H1 (cell line): ENCODE data around the gene TNFAIP8. TPM values are rescaled to one million over a fixed set of nuclear protein-coding genes. Genes with fewer than 3 reads are reported as not detected.

Experiments
- CTCF ChIA-PET: fragments of 300-600 bp; sonication (Branson Sonifier 250); formaldehyde crosslinking; loops from one replicate; lab custom pipeline; 2021; ENCODE audit not compliant: partially characterized antibody; lab: Charles Lee
- POLR2A ChIA-PET: fragments of 300-600 bp; sonication (Branson Sonifier 250); formaldehyde crosslinking; loops from one replicate; lab custom pipeline; 2021; ENCODE audit warnings: inconsistent platforms; ENCODE audit not compliant: partially characterized antibody; lab: Charles Lee
- DNase-seq, 2 experiments: peaks; one replicate each; pipeline versions ENCODE4 v3.0.0 to v3.0.0-alpha.2; 2010 to 2022; ENCODE audit warnings: low spot score in 2 of 2, low read depth in 1 of 2, mixed read lengths in 1 of 2
- FAIRE-seq: peaks from 2 replicates; lab custom pipeline; 2011; peaks lifted over from hg19 to GRCh38; lab: Jason Lieb, UNC
- H2AFZ ChIP-seq: 2 replicates; pipeline ENCODE4 v1.8.1; 2012; ENCODE audit warnings: low read length, inconsistent platforms
- H2AK5ac ChIP-seq: 2 replicates; pipeline ENCODE4 v1.6.1; 2013; ENCODE audit warnings: low read depth, low read length
- H2BK120ac ChIP-seq: replicated peaks from 2 replicates; pipeline ENCODE3; 2013; ENCODE audit warnings: low read depth, low read length, inconsistent platforms
- H2BK12ac ChIP-seq: 2 replicates; pipeline ENCODE4 v1.6.1; 2013; ENCODE audit warnings: low read depth, low read length
- H2BK15ac ChIP-seq: 2 replicates; pipeline ENCODE4 v1.6.1; 2013; ENCODE audit warnings: low read length
- H2BK20ac ChIP-seq: 2 replicates; pipeline ENCODE4 v1.6.1; 2013; ENCODE audit warnings: low read length
- H2BK5ac ChIP-seq: 2 replicates; pipeline ENCODE4 v1.6.1; 2013; ENCODE audit warnings: low read depth, low read length
- H3K14ac ChIP-seq: 2 replicates; pipeline ENCODE4 v1.6.1; 2013; ENCODE audit warnings: inconsistent platforms; ENCODE audit not compliant: insufficient read length
- H3K18ac ChIP-seq: 2 replicates; pipeline ENCODE4 v1.6.1; 2013; ENCODE audit warnings: low read length; ENCODE audit errors: extremely low read depth
- H3K23ac ChIP-seq: 2 replicates; pipeline ENCODE4 v1.6.1; 2013; ENCODE audit warnings: inconsistent platforms; ENCODE audit not compliant: insufficient read length
- H3K23me2 ChIP-seq: 2 replicates; pipeline ENCODE4 v1.6.1; 2013; ENCODE audit warnings: low read depth, low read length
- H3K27ac ChIP-seq: 2 replicates; pipeline ENCODE4 v1.6.1; 2011; ENCODE audit warnings: low read depth, low read length, inconsistent platforms
- H3K27me3 ChIP-seq, 4 experiments: replicated peaks in 1 of 4; 1 replicate in 1 of 4; 2 replicates in 3 of 4; pipeline versions ENCODE4 v1.6.1 to v1.8.1; 2011 to 2013; ENCODE audit warnings: low read length in 3 of 4, mild to moderate bottlenecking in 3 of 4, inconsistent platforms in 2 of 4, mixed read lengths in 2 of 4, moderate library complexity in 1 of 4; ENCODE audit not compliant: control insufficient read depth in 3 of 4, insufficient read depth in 3 of 4; ENCODE audit errors: extremely low read depth in 1 of 4
- H3K36me3 ChIP-seq, 4 experiments: 2 replicates each; pipeline versions ENCODE4 v1.6.1 to v1.8.1; 2011 to 2013; ENCODE audit warnings: mild to moderate bottlenecking in 4 of 4, low read length in 3 of 4, moderate library complexity in 2 of 4, control low read depth in 1 of 4, inconsistent platforms in 1 of 4; ENCODE audit not compliant: insufficient read depth in 4 of 4, control insufficient read depth in 2 of 4
- H3K4ac ChIP-seq: replicated peaks from 2 replicates; pipeline ENCODE3; 2013; ENCODE audit warnings: low read length, low read depth, mixed read lengths, inconsistent platforms; ENCODE audit not compliant: insufficient read length
- H3K4me1 ChIP-seq, 4 experiments: replicated peaks in 1 of 4; 1 replicate in 1 of 4; 2 replicates in 3 of 4; pipeline versions ENCODE4 v1.6.1 to v1.8.1; 2011 to 2013; ENCODE audit warnings: low read length in 3 of 4, inconsistent platforms in 2 of 4, mixed read lengths in 1 of 4; ENCODE audit not compliant: insufficient read depth in 4 of 4, control insufficient read depth in 3 of 4
- H3K4me2 ChIP-seq, 2 experiments: 2 replicates each; pipeline versions ENCODE4 v1.6.1 to v1.8.1; 2011 to 2013; ENCODE audit warnings: low read depth in 2 of 2, low read length in 2 of 2, control low read depth in 1 of 2, inconsistent platforms in 1 of 2, mild to moderate bottlenecking in 1 of 2; ENCODE audit not compliant: insufficient read depth in 1 of 2
- H3K4me3 ChIP-seq, 4 experiments: fragments of 200-600, 300-600 bp in 1 of 4; sonication (generic), shearing (Covaris generic), sonication (Bioruptor Twin) in 1 of 4; 2 replicates each; pipeline versions ENCODE4 v1.5.1 to v1.8.1; 2011 to 2016; ENCODE audit warnings: low read length in 4 of 4, low read depth in 3 of 4, control low read depth in 2 of 4, inconsistent platforms in 2 of 4, mild to moderate bottlenecking in 2 of 4, mixed read lengths in 1 of 4, moderate library complexity in 1 of 4; ENCODE audit not compliant: insufficient read depth in 2 of 4; ENCODE audit errors: extremely low read depth in 1 of 4
- H3K56ac ChIP-seq: replicated peaks from 2 replicates; pipeline ENCODE3; 2013; ENCODE audit warnings: low read depth, mild to moderate bottlenecking, mixed read lengths, low read length, inconsistent platforms; ENCODE audit not compliant: insufficient read length
- H3K79me1 ChIP-seq: 2 replicates; pipeline ENCODE4 v1.6.1; 2013; ENCODE audit warnings: low read depth, low read length, control low read depth
- H3K79me2 ChIP-seq, 2 experiments: 2 replicates each; pipeline versions ENCODE4 v1.6.1 to v1.8.1; 2012 to 2013; ENCODE audit warnings: low read length in 2 of 2, mild to moderate bottlenecking in 2 of 2, inconsistent platforms in 1 of 2; ENCODE audit not compliant: insufficient read depth in 2 of 2, control insufficient read depth in 1 of 2
- H3K9ac ChIP-seq, 4 experiments: replicated peaks in 1 of 4; 1 replicate in 1 of 4; 2 replicates in 3 of 4; pipeline versions ENCODE4 v1.6.1 to v1.8.1; 2011 to 2013; ENCODE audit warnings: low read depth in 3 of 4, low read length in 3 of 4, control low read depth in 2 of 4, mild to moderate bottlenecking in 2 of 4, moderate library complexity in 2 of 4, inconsistent platforms in 1 of 4; ENCODE audit errors: extremely low read depth in 1 of 4
- H3K9me3 ChIP-seq, 2 experiments: 2 replicates each; pipeline versions ENCODE4 v1.6.1 to v1.8.1; 2012 to 2013; ENCODE audit warnings: mild to moderate bottlenecking in 2 of 2, moderate library complexity in 2 of 2, control low read depth in 1 of 2, inconsistent platforms in 1 of 2, low read depth in 1 of 2, low read length in 1 of 2, mixed read lengths in 1 of 2; ENCODE audit not compliant: insufficient read depth in 2 of 2
- H4K20me1 ChIP-seq, 2 experiments: replicated peaks in 1 of 2; 2 replicates each; pipeline versions ENCODE3 to v1.8.1; 2011 to 2013; ENCODE audit warnings: inconsistent platforms in 2 of 2, low read length in 2 of 2, mild to moderate bottlenecking in 1 of 2; ENCODE audit not compliant: insufficient read depth in 2 of 2, control insufficient read depth in 1 of 2
- H4K5ac ChIP-seq: 2 replicates; pipeline ENCODE4 v1.6.1; 2013; ENCODE audit warnings: low read length, low read depth, mixed read lengths, inconsistent platforms; ENCODE audit not compliant: insufficient read length
- H4K8ac ChIP-seq: 2 replicates; pipeline ENCODE4 v1.8.0; 2013; ENCODE audit warnings: mild to moderate bottlenecking, moderate library complexity, low read length, inconsistent platforms; ENCODE audit not compliant: insufficient read depth; ENCODE audit errors: extremely low read depth
- H4K91ac ChIP-seq: replicated peaks from 2 replicates; pipeline ENCODE3; 2013; ENCODE audit warnings: low read length, mixed read lengths, inconsistent platforms; ENCODE audit not compliant: insufficient read length
- CBX8 ChIP-seq: fragments of 300-800, 300-1000 bp; sonication (generic); IDR thresholded peaks from 2 replicates; pipeline ENCODE4 v1.7.1; 2016; ENCODE audit warnings: low read depth, low read length, borderline replicate concordance
- EP300 ChIP-seq, 2 experiments: IDR thresholded peaks; 1 replicate in 1 of 2; 2 replicates in 1 of 2; pipeline ENCODE4 v1.6.1; 2011 to 2012; ENCODE audit warnings: low read depth in 2 of 2, low read length in 2 of 2, mild to moderate bottlenecking in 2 of 2, borderline replicate concordance in 1 of 2, inconsistent platforms in 1 of 2, moderate library complexity in 1 of 2
- GTF2F1 ChIP-seq: IDR thresholded peaks from 2 replicates; pipeline ENCODE4 v1.6.1; 2012; ENCODE audit warnings: low read depth, low read length, improper control_type of control experiment, borderline replicate concordance
- POU5F1 ChIP-seq: IDR thresholded peaks from 2 replicates; pipeline ENCODE4 v1.6.1; 2011; ENCODE audit warnings: low read depth, mild to moderate bottlenecking, low read length, moderate library complexity
- RBBP5 ChIP-seq: IDR thresholded peaks from 2 replicates; pipeline ENCODE4 v1.7.1; 2012; ENCODE audit warnings: low read depth, mild to moderate bottlenecking, inconsistent platforms, low read length, moderate library complexity, borderline replicate concordance
- RXRA ChIP-seq: IDR thresholded peaks from 2 replicates; pipeline ENCODE4 v1.6.1; 2011; ENCODE audit warnings: low read depth, mild to moderate bottlenecking, low read length, moderate library complexity; ENCODE audit not compliant: insufficient read depth
- TCF12 ChIP-seq: IDR thresholded peaks from 2 replicates; pipeline ENCODE4 v1.6.1; 2011; ENCODE audit warnings: low read depth, mild to moderate bottlenecking, low read length
- TEAD4 ChIP-seq: IDR thresholded peaks from 2 replicates; pipeline ENCODE4 v1.6.1; 2012; ENCODE audit warnings: low read depth, low read length, inconsistent platforms, mixed read lengths
- WGBS, 2 experiments: shearing (Covaris generic) in 1 of 2; methylation state at CpG; one replicate each; pipeline versions ENCODE4 v1.1.6 to v1.1.7; 2013 to 2015; ENCODE audit warnings: low lambda C conversion rate in 2 of 2, mixed read lengths in 2 of 2, inconsistent platforms in 1 of 2, low coverage in 1 of 2, missing lambda C conversion rate in 1 of 2; ENCODE audit not compliant: insufficient replicate concordance in 2 of 2, insufficient coverage in 1 of 2, insufficient read length in 1 of 2; ENCODE audit errors: extremely low coverage in 1 of 2, missing lambda C conversion rate in 1 of 2; 5-methylcytosine and 5-hydroxymethylcytosine counted together
- polyA plus RNA-seq, 7 experiments: library from polyadenylated mRNA; depleted of rRNA in 3 of 7; stranded (reverse) in 5 of 7; unstranded in 2 of 7; fragments of >200 nt in 5 of 7; fragments of 200-250 nt in 2 of 7; gene quantifications; 1 replicate in 5 of 7; 2 replicates in 1 of 7; 4 replicates in 1 of 7; pipeline versions ENCODE4 v1.2.1 to v1.2.3, GENCODE V29; 2011 to 2013; ENCODE audit warnings: missing spikeins in 2 of 7, mixed read lengths in 2 of 7
- total RNA-seq: library from RNA; stranded (reverse); fragmentation: NEBNext Ultra II Directional; extraction: Animal tissue kit (Norgen Biotek cat#: 25700); gene quantifications from 2 replicates; pipeline ENCODE4 v1.2.1, GENCODE V29; 2021
- TF ChIP-seq, protein P1 (sequence below): IDR thresholded peaks from 2 replicates; pipeline ENCODE4 v1.6.1; 2011; ENCODE audit warnings: low read length, improper control_type of control experiment
- TF ChIP-seq, protein P2 (sequence below), 3 experiments: IDR thresholded peaks; 1 replicate in 2 of 3; 2 replicates in 1 of 3; pipeline versions ENCODE4 v1.5.1 to v1.6.1; 2011; ENCODE audit warnings: low read length in 3 of 3, mild to moderate bottlenecking in 3 of 3, inconsistent platforms in 2 of 3, low read depth in 1 of 3, moderate library complexity in 1 of 3; ENCODE audit not compliant: insufficient read depth in 1 of 3; ENCODE audit errors: control extremely low read depth in 1 of 3

TNFAIP8 gene
- total and polyA plus RNA-seq, 2 of the 8 experiments (the other 6 are each of a cell fraction or from before 2014, with no cell fraction given): 12.4 to 19.3 TPM

DNA sequence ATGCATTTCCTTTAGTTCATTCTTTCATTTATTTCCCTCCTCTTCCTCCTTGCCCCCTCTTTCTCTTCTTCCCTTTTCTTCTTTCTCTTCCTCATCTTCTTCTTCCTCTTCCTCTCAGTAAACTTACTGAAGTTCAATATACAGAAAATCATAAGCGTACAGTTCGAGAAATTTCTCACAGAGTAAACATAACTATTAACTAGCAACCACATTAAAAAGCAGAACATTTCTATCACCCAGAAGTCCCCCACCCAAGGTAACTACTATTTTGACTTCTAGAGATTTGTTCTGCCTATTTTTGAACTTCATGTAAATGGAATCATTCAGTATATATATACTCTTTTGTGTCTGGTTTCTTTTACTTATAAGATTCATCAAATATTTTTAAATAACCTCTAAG is 48.2 kb downstream of the TNFAIP8 start:
- 100% methylated on average over 2 of the region's 2 CpGs; no CpG with 5 or more reads in 1 of the 2 experiments for WGBS, 2 experiments
- H3K14ac ChIP-seq: no peak overlapping the region
- H3K4me2 ChIP-seq: no peak overlapping the region
- no peak overlapping the region for H2BK12ac ChIP-seq
- H3K56ac ChIP-seq: no peak overlapping the region
- no peak overlapping the region for H2BK120ac ChIP-seq
- H3K79me2 ChIP-seq: no peaks in the 10 kb centered on the region
- no peak overlapping the region for H3K4ac ChIP-seq
- no peak for FAIRE-seq
- peaks cover 0 to 7% (median 2%) of the 10 kb centered on the region in 4 experiments; a peak in 3 of 7 replicates for H3K4me1 ChIP-seq
- H3K27me3 ChIP-seq: no peaks in the 10 kb centered on the region
- H2AK5ac ChIP-seq: no peak overlapping the region
- no peak overlapping the region for H2BK5ac ChIP-seq
- no peaks in the 10 kb centered on the region for H3K79me1 ChIP-seq
- H3K18ac ChIP-seq: no peak overlapping the region
- no peaks in the 10 kb centered on the region for H4K20me1 ChIP-seq
- no peaks in the 10 kb centered on the region for H3K23me2 ChIP-seq
- CTCF ChIA-PET: interaction anchor here (5.6 kb wide), 1 partner anchor 8 kb away, joined by 32 read pairs; no protein-coding TSS in a partner anchor
- no peaks in the 10 kb centered on the region; a peak in 1 of 8 replicates for H3K36me3 ChIP-seq
- H2BK20ac ChIP-seq: no peak overlapping the region
- DNase-seq: no peak
- no peak overlapping the region for H2AFZ ChIP-seq
- no peak overlapping the region for H4K91ac ChIP-seq
- H3K4me3 ChIP-seq: no peak overlapping the region
- POLR2A ChIA-PET: no interaction called here
- H3K23ac ChIP-seq: no peak overlapping the region
- no peak overlapping the region for H3K27ac ChIP-seq
- no peak overlapping the region for H3K9ac ChIP-seq
- H4K8ac ChIP-seq: no peak overlapping the region
- no peaks in the 10 kb centered on the region for H3K9me3 ChIP-seq
- H4K5ac ChIP-seq: no peak overlapping the region
- H2BK15ac ChIP-seq: no peak overlapping the region
- no peak for TF ChIP-seq GTF2F1
- no peak for TF ChIP-seq EP300 (IDR thresholded peaks at IDR 0.05; ENCODE audit: borderline replicate concordance in 1 of 2, low read depth in 2 of 2, low read length in 2 of 2)
- TF ChIP-seq CBX8: no peak
- no peak for TF ChIP-seq TEAD4
- no peak for TF ChIP-seq POU5F1
- TF ChIP-seq, protein P1, sequence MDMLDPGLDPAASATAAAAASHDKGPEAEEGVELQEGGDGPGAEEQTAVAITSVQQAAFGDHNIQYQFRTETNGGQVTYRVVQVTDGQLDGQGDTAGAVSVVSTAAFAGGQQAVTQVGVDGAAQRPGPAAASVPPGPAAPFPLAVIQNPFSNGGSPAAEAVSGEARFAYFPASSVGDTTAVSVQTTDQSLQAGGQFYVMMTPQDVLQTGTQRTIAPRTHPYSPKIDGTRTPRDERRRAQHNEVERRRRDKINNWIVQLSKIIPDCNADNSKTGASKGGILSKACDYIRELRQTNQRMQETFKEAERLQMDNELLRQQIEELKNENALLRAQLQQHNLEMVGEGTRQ: no peak
- TF ChIP-seq TCF12: no peak
- TF ChIP-seq, protein P2, sequence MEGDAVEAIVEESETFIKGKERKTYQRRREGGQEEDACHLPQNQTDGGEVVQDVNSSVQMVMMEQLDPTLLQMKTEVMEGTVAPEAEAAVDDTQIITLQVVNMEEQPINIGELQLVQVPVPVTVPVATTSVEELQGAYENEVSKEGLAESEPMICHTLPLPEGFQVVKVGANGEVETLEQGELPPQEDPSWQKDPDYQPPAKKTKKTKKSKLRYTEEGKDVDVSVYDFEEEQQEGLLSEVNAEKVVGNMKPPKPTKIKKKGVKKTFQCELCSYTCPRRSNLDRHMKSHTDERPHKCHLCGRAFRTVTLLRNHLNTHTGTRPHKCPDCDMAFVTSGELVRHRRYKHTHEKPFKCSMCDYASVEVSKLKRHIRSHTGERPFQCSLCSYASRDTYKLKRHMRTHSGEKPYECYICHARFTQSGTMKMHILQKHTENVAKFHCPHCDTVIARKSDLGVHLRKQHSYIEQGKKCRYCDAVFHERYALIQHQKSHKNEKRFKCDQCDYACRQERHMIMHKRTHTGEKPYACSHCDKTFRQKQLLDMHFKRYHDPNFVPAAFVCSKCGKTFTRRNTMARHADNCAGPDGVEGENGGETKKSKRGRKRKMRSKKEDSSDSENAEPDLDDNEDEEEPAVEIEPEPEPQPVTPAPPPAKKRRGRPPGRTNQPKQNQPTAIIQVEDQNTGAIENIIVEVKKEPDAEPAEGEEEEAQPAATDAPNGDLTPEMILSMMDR (IDR thresholded peaks at IDR 0.05; ENCODE audit: control extremely low read depth in 1 of 3, insufficient read depth in 1 of 3, low read depth in 1 of 3, low read length in 3 of 3): no peak
- TF ChIP-seq RBBP5: no peak
- TF ChIP-seq RXRA: no peak
